Measurements from ENCODE around the gene JUND. TPM values are rescaled to one million over a fixed set of nuclear protein-coding genes. Genes with fewer than 3 reads are reported as not detected.
"Not testable (repeated sequence)": the region's sequence is repeated elsewhere in the genome, so short reads cannot be mapped to it uniquely, and the experiment has no call there.

Gene JUND
- 10 to 100 TPM; 70.3 to 99.9 (median 91.7) TPM for total RNA-seq (2021; fragmentation: NEBNext Ultra II Directional; extraction: Animal tissue kit (Norgen Biotek cat#: 25700))
- long read RNA-seq, transcript JUND-201 (1 exons, 1,863 nt) = major isoform, 7 of 7 reads
- long read RNA-seq, partial matches to known transcripts = 0 of 7 reads
- long read RNA-seq, other reads (novel, unspliced or antisense) = 0 of 7 reads

DNA sequence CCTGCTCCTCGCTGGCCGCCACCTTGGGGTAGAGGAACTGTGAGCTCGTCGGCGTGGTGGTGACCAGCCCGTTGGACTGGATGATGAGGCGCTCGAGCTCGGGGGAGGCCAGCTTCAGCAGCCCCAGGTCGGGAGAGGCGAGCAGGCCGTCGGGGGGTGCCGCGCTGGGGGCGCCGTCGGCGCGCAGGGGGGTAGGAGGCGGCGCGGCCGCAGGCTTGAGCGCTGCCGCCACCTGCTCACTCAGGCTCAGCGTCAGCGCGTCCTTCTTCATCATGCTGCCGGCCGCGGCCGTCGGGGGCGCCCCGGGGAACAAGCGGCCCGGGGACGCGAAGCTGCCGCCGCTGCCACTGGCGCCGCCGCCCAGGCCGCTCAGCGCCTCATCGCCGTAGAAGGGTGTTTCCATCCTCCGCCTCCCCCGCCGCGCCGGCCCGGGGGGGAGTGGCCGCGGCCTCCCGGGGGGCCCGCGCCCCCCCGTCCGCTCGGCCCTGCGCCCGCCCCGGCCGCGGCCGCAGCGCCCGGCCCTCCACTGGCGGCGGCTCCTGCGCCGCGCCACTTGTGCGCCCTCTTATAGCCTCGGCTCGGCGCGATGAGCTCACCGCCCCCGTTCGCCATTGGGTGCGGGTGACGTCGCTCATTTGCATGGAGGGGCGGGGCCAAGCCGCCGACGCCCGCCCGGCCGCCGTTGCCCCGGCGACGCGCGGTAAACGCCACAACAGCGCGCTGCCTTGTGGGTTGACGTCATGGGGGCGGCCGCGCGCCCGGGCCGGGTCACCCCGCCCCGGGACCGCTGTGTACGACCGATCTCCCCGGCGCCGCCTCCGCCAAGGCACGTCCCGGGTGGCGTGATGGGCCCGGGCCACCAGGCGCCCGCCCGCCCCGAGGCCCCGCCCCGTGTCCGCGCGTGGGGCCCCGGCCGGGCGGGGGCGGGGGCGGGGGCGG is at the start of gene JUND:
TSS of gene JUND (minus strand) at position 541 of the 939 bp plus-strand sequence. CDS start at position 403, 138 bp downstream.
- H3K27ac Mint-ChIP-seq = peak within 1 kb of the TSS; percentile 98

DNA sequence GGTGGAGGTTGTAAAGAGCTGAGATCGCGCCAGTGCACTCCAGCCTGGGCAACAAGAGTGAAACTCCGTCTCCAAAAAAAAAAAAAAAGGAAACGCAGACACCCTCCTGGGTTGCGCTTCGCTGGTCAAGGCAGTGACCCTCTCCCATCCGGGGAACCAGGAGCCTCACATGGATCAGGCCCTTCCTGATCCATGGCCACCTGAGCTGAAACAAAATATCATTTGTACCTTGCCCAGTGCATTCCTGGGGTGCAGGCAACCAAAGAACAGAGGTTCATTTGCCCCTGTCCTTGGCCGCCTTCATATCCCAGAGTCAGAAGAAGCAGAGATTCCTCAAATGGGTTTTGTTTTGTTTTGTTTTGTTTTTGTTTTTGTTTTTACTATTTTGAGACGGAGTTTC is 49.4 kb upstream of the JUND start:
- Mint-ChIP-seq H3K36me3 (ENCODE audit: low read depth) (no peaks in the 10 kb centered on the region), H3K4me1 (ENCODE audit: low read depth) (peaks cover 20% of the 10 kb centered on the region), H3K27me3 (ENCODE audit: insufficient read depth) (peaks cover 1% of the 10 kb centered on the region), H3K27ac (no peak overlapping the region), H3K9me3 (no peaks in the 10 kb centered on the region), H3K4me3 (no peak overlapping the region)
- TF ChIP-seq, protein P1, sequence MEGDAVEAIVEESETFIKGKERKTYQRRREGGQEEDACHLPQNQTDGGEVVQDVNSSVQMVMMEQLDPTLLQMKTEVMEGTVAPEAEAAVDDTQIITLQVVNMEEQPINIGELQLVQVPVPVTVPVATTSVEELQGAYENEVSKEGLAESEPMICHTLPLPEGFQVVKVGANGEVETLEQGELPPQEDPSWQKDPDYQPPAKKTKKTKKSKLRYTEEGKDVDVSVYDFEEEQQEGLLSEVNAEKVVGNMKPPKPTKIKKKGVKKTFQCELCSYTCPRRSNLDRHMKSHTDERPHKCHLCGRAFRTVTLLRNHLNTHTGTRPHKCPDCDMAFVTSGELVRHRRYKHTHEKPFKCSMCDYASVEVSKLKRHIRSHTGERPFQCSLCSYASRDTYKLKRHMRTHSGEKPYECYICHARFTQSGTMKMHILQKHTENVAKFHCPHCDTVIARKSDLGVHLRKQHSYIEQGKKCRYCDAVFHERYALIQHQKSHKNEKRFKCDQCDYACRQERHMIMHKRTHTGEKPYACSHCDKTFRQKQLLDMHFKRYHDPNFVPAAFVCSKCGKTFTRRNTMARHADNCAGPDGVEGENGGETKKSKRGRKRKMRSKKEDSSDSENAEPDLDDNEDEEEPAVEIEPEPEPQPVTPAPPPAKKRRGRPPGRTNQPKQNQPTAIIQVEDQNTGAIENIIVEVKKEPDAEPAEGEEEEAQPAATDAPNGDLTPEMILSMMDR (IDR thresholded peaks at IDR 0.05) = no peak
- DNase-seq = no peak

More for the DNA sequence above, at the start of gene JUND:
- TF ChIP-seq, protein P1 (IDR thresholded peaks at IDR 0.05) = peak; percentile 32; the same call in 1 of the 2 replicates
- Mint-ChIP-seq H3K9me3 (0 out of 2 replicates have a peak, but pooled peaks cover 8% of the 10 kb centered on the region), H3K27me3 (ENCODE audit: insufficient read depth) (peaks cover 33% of the 10 kb centered on the region), H3K4me3 (peak within 1 kb of the TSS; percentile 95), H3K4me1 (ENCODE audit: low read depth) (peaks cover 38% of the 10 kb centered on the region), H3K36me3 (ENCODE audit: low read depth) (peaks cover 24% of the 10 kb centered on the region)
- DNase-seq = peak; percentile 95

DNA sequence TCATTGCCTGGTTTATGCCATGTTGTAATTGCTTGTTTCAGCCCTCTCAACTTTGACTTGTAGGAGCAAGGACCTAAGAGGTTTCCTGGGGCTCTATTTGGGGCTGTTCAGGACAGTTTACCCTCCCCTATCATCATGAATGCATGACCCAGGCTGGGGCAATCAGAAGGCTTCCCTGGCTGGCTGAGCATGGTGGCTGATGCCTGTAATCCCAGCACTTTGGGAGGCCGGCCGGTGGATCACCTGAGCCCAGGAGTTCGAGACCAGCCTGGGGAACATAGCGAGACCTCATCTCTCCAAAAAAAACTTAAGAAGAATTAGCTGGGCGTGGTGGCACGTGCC is 47.6 kb upstream of the JUND start:
- TF ChIP-seq, protein P1 (IDR thresholded peaks at IDR 0.05) = no peak
- Mint-ChIP-seq H3K4me3 (peak overlapping the region; percentile 89), H3K9me3 (no peaks in the 10 kb centered on the region), H3K36me3 (ENCODE audit: low read depth) (no peaks in the 10 kb centered on the region), H3K4me1 (ENCODE audit: low read depth) (peaks cover 26% of the 10 kb centered on the region), H3K27ac (peak overlapping the region; percentile 89), H3K27me3 (ENCODE audit: insufficient read depth) (no peaks in the 10 kb centered on the region; the same call in 1 of the 2 replicates)
- DNase-seq = no peak

DNA sequence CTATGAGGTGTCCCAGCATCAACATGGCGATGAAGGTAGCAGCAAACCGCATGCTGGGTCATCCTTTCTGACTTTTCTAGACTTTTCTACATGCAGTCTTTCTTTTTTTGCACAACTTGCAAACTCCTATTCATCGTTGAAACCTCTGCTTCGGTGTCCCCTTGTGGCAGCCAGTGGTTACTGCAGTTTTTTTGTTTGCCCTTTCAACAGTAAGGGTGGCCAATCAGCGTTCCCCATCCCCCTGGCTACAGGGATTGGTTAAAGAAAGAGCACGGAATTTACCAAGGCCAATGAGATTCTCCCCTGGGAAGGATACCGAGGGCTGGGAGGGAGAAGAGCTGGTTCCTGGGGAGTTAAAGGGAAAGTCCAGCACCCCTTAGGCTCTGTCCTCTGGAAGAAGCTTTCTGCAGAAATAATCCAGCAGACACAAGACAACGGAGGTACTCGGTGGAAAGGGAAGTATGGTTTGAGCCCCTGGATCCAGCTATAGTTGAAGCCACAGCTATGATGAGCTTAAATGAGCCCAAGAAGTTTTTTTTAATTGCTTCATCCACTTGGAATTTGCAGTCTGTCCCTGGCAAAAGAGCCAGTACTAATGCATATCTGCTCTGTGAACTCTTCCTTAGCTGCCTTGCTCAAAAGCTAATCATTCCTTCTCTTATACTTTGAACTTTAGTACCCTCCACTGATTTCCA is 47.1 kb upstream of the JUND start:
- Mint-ChIP-seq H3K4me3 (peak overlapping the region; percentile 89), H3K9me3 (no peaks in the 10 kb centered on the region), H3K27me3 (ENCODE audit: insufficient read depth) (no peaks in the 10 kb centered on the region; the same call in 1 of the 2 replicates), H3K27ac (peak overlapping the region; percentile 89), H3K4me1 (ENCODE audit: low read depth) (peaks cover 31% of the 10 kb centered on the region), H3K36me3 (ENCODE audit: low read depth) (no peaks in the 10 kb centered on the region)
- TF ChIP-seq, protein P1 (IDR thresholded peaks at IDR 0.05) = peak; percentile 96
- DNase-seq = peak; percentile 96

DNA sequence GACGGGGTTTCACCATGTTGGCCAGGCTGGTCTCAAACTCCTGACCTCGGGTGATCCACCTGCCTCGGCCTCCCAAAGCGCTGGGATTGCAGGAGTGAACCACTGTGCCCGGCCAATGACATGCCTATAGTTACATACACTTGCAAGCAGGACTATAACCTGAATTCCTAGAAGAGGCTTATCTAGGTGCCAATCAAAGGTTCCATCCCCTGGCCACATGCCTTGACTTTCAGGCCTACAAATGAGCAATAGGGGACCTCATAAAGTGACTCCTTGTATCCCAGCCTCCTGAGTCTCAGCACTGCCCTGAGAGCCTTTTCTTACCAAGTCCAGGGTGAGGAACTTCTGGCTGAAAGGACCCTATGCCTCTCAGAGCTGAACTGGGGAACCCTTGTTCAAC is 45.4 kb upstream of the JUND start:
- H3K4me3 Mint-ChIP-seq = no peak overlapping the region
- no peaks in the 10 kb centered on the region for H3K9me3 Mint-ChIP-seq
- TF ChIP-seq, protein P1 (IDR thresholded peaks at IDR 0.05) = no peak
- DNase-seq = no peak
- H3K36me3 Mint-ChIP-seq (ENCODE audit: low read depth) = no peaks in the 10 kb centered on the region
- H3K27me3 Mint-ChIP-seq (ENCODE audit: insufficient read depth) = peaks cover 4% of the 10 kb centered on the region
- H3K27ac Mint-ChIP-seq = no peak overlapping the region
- peaks cover 38% of the 10 kb centered on the region for H3K4me1 Mint-ChIP-seq (ENCODE audit: low read depth)

DNA sequence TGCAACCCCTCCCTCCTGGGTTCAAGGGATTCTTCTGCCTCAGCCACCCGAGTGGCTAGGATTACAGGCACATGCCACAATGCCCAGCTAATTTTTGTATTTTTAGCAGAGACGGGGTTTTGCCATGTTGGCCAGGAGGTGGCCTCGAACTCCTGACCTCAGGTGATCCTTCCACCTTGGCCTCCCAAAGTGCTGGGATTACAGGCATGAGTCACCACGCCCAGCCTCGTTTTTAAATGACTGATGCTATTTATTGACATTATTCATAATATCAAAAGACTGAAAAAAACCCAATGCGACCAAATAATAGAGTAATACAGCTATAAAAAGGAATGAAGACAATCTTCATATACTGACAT is 42.9 kb upstream of the JUND start:
- DNase-seq; H3K9me3 Mint-ChIP-seq; H3K4me3 Mint-ChIP-seq; H3K36me3 Mint-ChIP-seq (ENCODE audit: low read depth); H3K27ac Mint-ChIP-seq; H3K27me3 Mint-ChIP-seq (ENCODE audit: insufficient read depth): not testable (repeated sequence)
- peaks cover 44% of the 10 kb centered on the region for H3K4me1 Mint-ChIP-seq (ENCODE audit: low read depth)
